Kidney capillary endothelial cell (primary cell): ENCODE measurements around the gene EXOSC10.
A peak's percentile ranks its signal among the peaks of the same experiment; 100 is the strongest.
"Not testable (repeated sequence)": the region's sequence is repeated elsewhere in the genome, so short reads cannot be mapped to it uniquely, and the experiment has no call there.

ENCODE experiments used
- DNase-seq: peaks from one replicate; pipeline ENCODE4 v3.0.0-alpha.2; 2018; ENCODE audit warnings: low spot score

The EXOSC10 gene

DNA sequence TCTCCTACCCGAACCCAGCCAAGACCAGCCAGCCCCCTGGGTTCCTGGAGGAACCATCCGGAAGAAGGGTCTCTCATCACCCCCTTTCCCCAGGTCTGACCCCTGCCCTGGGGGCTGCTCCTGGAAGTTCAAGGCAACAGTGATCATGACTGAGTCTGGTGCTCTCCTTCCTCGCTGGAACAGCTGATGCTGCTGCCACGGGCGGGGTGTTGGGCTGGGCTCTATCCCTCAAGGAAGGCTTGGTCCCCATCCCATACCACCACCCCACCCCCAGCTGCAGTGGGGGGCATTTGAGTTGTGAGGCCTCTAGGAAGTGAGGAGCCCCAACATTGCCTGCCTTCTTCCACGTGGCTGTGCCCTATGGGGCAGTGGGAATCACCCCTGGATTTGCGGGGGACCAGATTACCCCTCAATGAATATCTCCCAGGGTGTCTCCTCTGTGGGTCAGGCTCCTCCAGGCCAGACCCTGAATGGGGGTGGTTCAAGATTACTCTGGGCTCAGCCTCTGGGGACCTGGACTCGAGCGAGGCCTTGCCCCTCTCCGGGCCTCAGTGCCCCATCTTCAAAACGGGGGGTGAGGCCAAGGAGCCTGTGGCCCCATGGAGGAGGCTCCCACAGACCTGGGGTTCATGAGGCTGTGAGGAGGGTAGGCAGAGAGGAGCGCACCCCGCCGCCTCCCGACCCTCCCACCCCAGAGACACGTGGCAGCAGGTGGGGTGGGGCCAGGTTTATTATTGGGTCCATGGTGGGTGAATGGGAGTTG lies 55.4 kb downstream of the EXOSC10 start:
- DNase-seq, result no peak

DNA sequence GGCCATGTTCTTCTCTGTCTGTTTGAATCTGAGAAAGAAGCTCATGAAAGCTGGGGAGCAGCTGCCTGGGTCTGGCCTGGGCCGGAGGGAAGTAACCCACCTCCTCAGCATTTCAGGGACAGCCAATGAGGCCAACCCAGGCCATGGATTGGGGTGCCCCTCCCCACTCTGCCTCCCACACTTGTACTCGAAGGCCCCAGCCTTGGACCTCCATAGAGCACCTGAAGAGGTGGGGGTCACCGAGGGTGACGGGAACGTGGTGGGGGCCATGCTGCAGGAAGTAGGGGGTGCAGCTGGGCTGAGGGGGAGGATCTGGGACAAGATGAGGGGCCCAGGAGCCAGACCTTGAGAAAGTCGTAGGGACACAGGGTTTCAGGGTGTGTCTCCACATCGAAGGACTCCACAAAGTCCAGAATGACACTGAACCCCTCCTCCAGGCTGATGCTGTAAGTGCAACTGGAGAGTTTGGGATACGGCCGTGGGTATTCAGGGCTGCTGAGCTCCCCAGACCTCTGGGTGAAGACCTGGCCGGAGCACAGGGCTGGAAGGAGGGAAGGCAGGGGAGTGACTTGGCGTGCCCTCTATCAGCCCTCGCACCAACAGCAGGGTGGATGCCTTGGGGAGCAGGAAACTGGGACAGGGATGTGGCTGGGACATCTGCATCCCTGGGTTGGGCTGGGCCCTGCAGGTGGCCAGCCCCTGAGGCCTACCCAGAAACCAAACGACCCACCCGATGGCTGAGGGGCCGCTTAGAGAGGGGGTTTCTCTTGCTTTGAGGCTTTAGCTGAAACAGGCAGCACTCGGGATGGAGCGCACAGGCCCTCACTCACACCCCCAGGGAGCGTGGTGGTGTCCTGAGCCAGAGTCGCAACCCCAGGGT lies 56.4 kb downstream of the EXOSC10 start:
- no peak for DNase-seq

- DNase-seq, result no peak
Measured at GRCh38 chr1:11042065-11042464, 57.6 kb downstream of the EXOSC10 start.

DNA sequence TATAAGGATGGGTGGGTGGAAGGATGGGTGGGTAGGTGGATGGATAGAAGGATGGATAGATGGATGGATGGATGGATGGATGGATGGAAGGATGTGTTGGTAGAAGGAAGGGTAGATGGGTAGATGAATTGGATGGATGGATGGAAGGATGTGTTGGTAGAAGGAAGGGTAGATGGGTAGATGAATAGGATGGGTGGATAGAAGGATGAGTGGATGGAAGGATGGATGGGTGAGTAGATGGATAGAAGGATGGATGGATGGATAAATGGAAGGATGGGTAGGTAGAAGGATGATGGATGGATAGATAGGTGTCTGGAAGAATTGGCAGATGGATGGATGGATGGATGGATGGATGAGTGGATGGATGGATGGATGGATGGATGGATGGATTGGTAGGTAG lies 58.6 kb downstream of the EXOSC10 start:
- no peak for DNase-seq

GRCh38 chr1:11040105-11040429 lies 59.6 kb downstream of the EXOSC10 start:
- DNase-seq, result not testable (repeated sequence)

- DNase-seq, result no peak
Measured at GRCh38 chr1:11039351-11040104, 60.1 kb downstream of the EXOSC10 start.

DNA sequence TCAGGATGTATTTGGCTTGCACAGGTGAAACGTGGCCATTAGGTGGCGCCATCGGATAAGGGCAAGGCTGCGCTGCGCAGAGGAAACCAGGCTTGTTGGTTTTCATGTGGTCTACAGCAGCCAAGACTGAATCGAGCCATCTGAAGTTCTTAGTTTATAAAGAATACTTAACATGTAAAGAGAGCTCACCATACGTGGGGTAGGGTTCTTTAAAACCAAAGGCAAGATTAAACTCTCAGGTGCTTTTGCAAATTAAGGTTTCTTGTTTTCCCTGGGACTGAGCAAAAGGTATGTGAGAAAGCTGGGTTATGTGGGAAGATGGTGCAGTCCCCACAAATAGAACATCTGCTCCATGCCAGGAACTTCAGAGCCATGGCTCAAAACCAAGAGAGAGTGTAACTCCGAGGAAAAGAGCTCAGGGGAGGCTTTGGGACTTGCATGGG lies 61.9 kb downstream of the EXOSC10 start:
- peak; percentile 83 for DNase-seq

DNA sequence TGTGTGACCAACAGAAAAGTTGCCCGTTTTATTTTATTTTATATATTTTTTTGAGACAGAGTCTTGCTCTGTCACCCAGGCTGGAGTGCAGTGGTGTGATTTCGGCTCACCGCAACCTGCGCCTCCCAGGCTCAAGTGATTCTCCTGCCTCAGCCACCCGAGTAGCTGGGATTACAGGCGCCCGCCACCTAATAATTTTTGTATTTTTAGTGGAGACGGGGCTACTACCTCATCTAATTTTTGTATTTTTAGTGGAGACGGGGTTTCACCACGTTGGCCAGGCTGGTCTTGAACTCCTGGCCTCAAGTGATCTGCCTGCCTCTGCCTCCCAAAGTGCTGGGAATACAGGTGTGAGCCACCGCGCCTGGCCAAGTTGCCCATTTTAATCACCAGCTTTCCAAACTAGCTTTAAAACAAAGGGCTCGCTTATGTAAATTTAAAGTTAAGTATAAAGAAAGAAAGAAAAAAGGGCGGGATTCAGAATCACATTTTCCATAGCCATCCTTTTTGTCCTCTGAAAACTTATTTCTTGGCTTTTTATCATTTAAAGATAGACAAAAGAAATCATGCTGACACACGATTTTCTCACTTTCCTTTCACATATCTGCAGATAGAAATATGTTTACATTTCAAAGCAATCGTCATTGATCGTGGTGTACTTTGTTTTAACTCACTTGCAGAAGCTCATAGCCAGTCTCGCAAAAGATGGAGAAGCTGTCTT lies 62.5 kb downstream of the EXOSC10 start:
- not testable (repeated sequence) for DNase-seq

- DNase-seq, result no peak
Measured at GRCh38 chr1:11031624-11032262, 67.9 kb downstream of the EXOSC10 start.

- DNase-seq, result no peak
Measured at GRCh38 chr1:11030865-11031264, 68.8 kb downstream of the EXOSC10 start.

DNA sequence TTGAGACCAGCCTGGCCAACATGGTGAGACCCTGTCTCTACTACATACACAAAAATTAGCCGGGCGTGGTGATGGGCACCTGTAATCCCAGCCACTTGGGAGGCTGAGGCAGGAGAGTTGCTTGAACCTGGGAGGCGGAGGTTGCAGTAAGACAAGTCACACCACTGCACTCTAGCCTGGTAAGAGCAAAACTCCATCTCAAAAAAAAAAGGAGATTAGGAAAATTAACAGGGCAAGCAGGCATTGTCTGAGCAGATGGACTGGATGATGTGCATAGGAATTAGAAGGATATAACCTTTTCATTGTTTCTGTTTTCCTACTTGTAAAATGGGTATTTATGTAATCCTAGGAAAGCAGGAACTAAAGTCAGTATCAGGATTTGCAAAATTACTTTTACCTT lies 71.7 kb downstream of the EXOSC10 start:
- no peak for DNase-seq

DNA sequence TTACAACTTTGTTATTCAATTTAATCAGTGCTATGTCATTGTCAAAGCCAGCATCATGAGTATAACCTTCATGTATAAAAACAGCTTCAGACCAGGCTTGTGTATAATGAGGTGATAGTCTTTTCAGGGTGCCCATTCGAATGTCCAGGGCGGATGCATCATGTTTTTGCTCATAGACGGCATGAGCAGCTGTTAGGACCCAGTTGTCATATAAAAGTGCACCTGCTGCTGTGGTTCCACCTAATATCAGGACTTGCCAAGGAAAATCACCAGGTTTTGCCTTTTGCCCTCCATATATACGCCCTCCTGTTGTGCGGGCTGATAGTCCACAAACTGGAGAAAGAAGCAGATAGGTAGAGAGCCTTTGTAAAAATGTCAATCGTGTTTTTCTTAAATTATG lies 72.4 kb downstream of the EXOSC10 start:
- DNase-seq, result no peak

DNA sequence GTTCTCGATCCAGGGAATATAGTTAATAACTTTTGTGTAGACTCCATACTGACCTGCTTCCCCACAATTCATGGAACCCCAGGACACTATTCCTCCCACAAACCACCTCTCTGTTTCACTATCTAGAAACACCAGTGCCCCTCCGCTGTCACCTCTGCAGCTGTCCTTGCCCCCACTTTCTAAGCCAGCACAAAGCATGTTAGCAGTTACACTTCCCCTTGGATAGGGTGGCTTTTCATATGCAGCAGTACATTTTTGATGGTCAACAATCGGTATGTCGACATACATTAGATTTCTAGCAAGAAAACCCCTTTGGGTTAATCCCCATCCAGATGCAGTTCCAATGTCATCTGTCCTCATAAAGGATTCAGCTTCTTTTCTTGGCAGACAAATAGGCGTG lies 72.8 kb downstream of the EXOSC10 start:
- DNase-seq, result no peak

DNA sequence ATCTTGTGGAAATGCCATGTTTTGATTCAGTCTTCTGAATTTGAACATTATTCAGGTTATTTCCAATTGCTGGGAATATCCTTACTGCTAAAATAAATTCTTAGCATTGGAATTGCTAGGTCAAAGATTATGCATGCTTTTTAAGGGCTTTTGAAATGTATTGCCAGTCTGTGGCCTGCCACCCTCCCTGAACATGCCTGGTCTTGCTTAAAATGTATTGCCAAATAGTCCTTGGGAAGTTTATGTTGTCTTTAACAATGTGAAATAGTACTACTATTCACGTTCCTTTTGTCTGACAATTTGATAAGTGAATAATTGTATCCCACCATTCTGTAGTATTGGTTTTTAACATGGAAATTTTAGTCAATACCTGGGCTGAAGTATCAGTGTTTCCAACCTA lies 73.6 kb downstream of the EXOSC10 start:
- no peak for DNase-seq

DNA sequence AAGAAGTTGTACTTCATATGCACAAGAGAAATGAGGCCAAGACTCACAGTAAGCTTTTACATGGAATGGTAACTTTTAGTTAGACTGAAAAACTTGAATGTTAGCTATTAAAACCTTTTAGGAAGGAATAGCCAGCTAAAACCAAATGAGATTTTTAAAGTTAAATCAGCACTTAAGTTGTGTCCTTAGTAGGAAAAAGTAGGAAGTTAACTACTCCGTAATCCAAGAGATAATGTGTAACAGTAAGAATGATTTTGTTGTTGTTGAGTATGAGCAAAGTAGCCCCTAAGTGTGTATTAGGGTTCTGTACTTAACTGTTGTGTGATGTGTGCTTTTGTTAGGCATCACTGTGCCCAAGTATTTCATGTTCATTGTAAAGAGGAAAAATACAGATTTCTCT lies 74.1 kb downstream of the EXOSC10 start:
- DNase-seq, result no peak

- no peak for DNase-seq
Measured at GRCh38 chr1:11024874-11025203, 74.8 kb downstream of the EXOSC10 start.

- DNase-seq, result no peak
Measured at GRCh38 chr1:11024154-11024873, 75.4 kb downstream of the EXOSC10 start.

- no peak for DNase-seq
Measured at GRCh38 chr1:11023201-11023600, 76.5 kb downstream of the EXOSC10 start.

- no peak for DNase-seq
Measured at GRCh38 chr1:11019971-11020370, 79.7 kb downstream of the EXOSC10 start.

GRCh38 chr1:11019358-11019757 lies 80.3 kb downstream of the EXOSC10 start:
- DNase-seq, result not testable (repeated sequence)
